DND-41 (cell line): ENCODE measurements around the gene NEAT1.

Experiments
- ATAC-seq: fragments of 200-7000 bp; cut with Tn5 transposase; 3 replicates; pipeline ENCODE4 v1.9.1; 2021; ENCODE audit warnings: low read depth; ENCODE audit not compliant: insufficient read depth
- DNase-seq: peaks from one replicate; pipeline ENCODE4 v3.0.0-alpha.2; 2020
- H2AFZ ChIP-seq: 2 replicates; pipeline ENCODE4 v1.6.0; 2012; ENCODE audit warnings: low read depth, low read length
- H3K27ac ChIP-seq: 2 replicates; pipeline ENCODE4 v1.5.1; 2012; ENCODE audit warnings: low read length, inconsistent platforms
- H3K27me3 ChIP-seq: fragments of 200-600 bp; sonication (generic); 2 replicates; pipeline ENCODE4 v1.6.0; 2012; ENCODE audit warnings: low read length, mild to moderate bottlenecking, inconsistent platforms; ENCODE audit not compliant: insufficient read depth, poor library complexity
- H3K36me3 ChIP-seq: 2 replicates; pipeline ENCODE4 v1.5.1; 2012; ENCODE audit warnings: low read length, inconsistent platforms; ENCODE audit not compliant: insufficient read depth
- H3K4me1 ChIP-seq: 2 replicates; pipeline ENCODE4 v1.5.1; 2012; ENCODE audit warnings: mild to moderate bottlenecking, low read length; ENCODE audit not compliant: insufficient read depth
- H3K4me2 ChIP-seq: 2 replicates; pipeline ENCODE4 v1.6.0; 2012; ENCODE audit warnings: mild to moderate bottlenecking, moderate library complexity, low read length, inconsistent platforms; ENCODE audit not compliant: insufficient read depth
- H3K4me3 ChIP-seq, 2 experiments: fragments of 200-600 bp in 1 of 2; shearing (Covaris generic) in 1 of 2; 2 replicates each; pipeline ENCODE4 v1.5.1; 2012 to 2016; ENCODE audit warnings: inconsistent platforms in 2 of 2, low read length in 2 of 2, mild to moderate bottlenecking in 2 of 2, low read depth in 1 of 2, moderate library complexity in 1 of 2
- H3K79me2 ChIP-seq: 2 replicates; pipeline ENCODE4 v1.6.0; 2012; ENCODE audit warnings: low read length, inconsistent platforms; ENCODE audit not compliant: insufficient read depth
- H3K9ac ChIP-seq: 2 replicates; pipeline ENCODE4 v1.6.0; 2012; ENCODE audit warnings: low read depth, mild to moderate bottlenecking, inconsistent platforms, low read length, moderate library complexity
- H3K9me3 ChIP-seq: 2 replicates; pipeline ENCODE4 v1.5.1; 2012; ENCODE audit warnings: low read length, moderate library complexity, mild to moderate bottlenecking, inconsistent platforms; ENCODE audit not compliant: insufficient read depth, severe bottlenecking
- H4K20me1 ChIP-seq: 2 replicates; pipeline ENCODE4 v1.6.0; 2012; ENCODE audit warnings: low read length; ENCODE audit not compliant: insufficient read depth
- CTCF ChIP-seq: IDR thresholded peaks from 2 replicates; pipeline ENCODE4 v1.5.1; 2012; ENCODE audit warnings: borderline replicate concordance, low read length, moderate library complexity, mild to moderate bottlenecking; ENCODE audit not compliant: poor library complexity, severe bottlenecking; ENCODE audit errors: extremely low read depth
- EZH2 ChIP-seq: IDR thresholded peaks from 3 replicates; pipeline ENCODE4 v1.6.1; 2012; ENCODE audit warnings: borderline replicate concordance, low read depth, mild to moderate bottlenecking, moderate library complexity, low read length, inconsistent platforms; ENCODE audit not compliant: severe bottlenecking

Gene NEAT1

GRCh38 chr11:65435981-65436411 is 13.4 kb downstream of the NEAT1 start:
- no peak overlapping the region for H3K9ac ChIP-seq
- H3K4me1 ChIP-seq: peaks cover 3% of the 10 kb centered on the region
- no peaks in the 10 kb centered on the region for H3K9me3 ChIP-seq
- TF ChIP-seq EZH2 (no peak), CTCF (no peak)
- ATAC-seq (peak; percentile 23), DNase-seq (no peak)
- H3K27me3 ChIP-seq: no peaks in the 10 kb centered on the region
- H3K4me3 ChIP-seq: no peak overlapping the region
- H3K36me3 ChIP-seq: peaks cover 16% of the 10 kb centered on the region
- no peak overlapping the region for H3K4me2 ChIP-seq
- H3K79me2 ChIP-seq: peaks cover 50% of the 10 kb centered on the region
- peaks cover 38% of the 10 kb centered on the region for H4K20me1 ChIP-seq
- H2AFZ ChIP-seq: no peak overlapping the region
- 0 out of 2 replicates have a peak overlapping the region, but pooled peaks have one; percentile 13 for H3K27ac ChIP-seq

GRCh38 chr11:65436412-65437032 is 13.9 kb downstream of the NEAT1 start:
- Histone ChIP-seq H3K9me3 (no peaks in the 10 kb centered on the region), H3K27me3 (no peaks in the 10 kb centered on the region), H3K27ac (peak overlapping the region; percentile 13; the same call in 1 of the 2 replicates), H3K36me3 (peaks cover 16% of the 10 kb centered on the region), H4K20me1 (peaks cover 37% of the 10 kb centered on the region), H3K4me3 (no peak overlapping the region), H3K4me1 (peaks cover under 1% of the 10 kb centered on the region), H2AFZ (no peak overlapping the region), H3K9ac (no peak overlapping the region), H3K79me2 (peaks cover 45% of the 10 kb centered on the region), H3K4me2 (no peak overlapping the region)
- ATAC-seq (peak; percentile 29), DNase-seq (no peak)
- no peak for TF ChIP-seq EZH2
- no peak for TF ChIP-seq CTCF

GRCh38 chr11:65437436-65438227 is 15.0 kb downstream of the NEAT1 start:
- Histone ChIP-seq H3K4me1 (0 out of 2 replicates have a peak, but pooled peaks cover 3% of the 10 kb centered on the region), H4K20me1 (peaks cover 40% of the 10 kb centered on the region), H3K9ac (no peak overlapping the region), H3K79me2 (peaks cover 35% of the 10 kb centered on the region), H3K27me3 (no peaks in the 10 kb centered on the region), H3K9me3 (no peaks in the 10 kb centered on the region), H3K4me3 (no peak overlapping the region), H3K36me3 (peaks cover 16% of the 10 kb centered on the region), H3K4me2 (no peak overlapping the region), H3K27ac (no peak overlapping the region), H2AFZ (no peak overlapping the region)
- TF ChIP-seq EZH2: no peak
- no peak for TF ChIP-seq CTCF
- DNase-seq (no peak), ATAC-seq (no peak)
